Right atrium auricular region (tissue), 2 donors: ENCODE results near the gene FNDC10. TPM values are rescaled to one million over a fixed set of nuclear protein-coding genes. Genes with fewer than 3 reads are reported as not detected.

Source experiments
- DNase-seq: peaks from one replicate; pipeline ENCODE4 v3.0.0-alpha.2; 2019; ENCODE audit warnings: low spot score
- H3K27ac ChIP-seq, 2 donors: fragments of 200-600 bp; sonication (generic); 1 replicate in 1 of 2; 2 replicates in 1 of 2; pipeline ENCODE4 v1.5.1; 2016 to 2019
- H3K27me3 ChIP-seq, 2 donors: fragments of 200-600 bp; sonication (generic); one replicate each; pipeline versions ENCODE4 v1.5.1 to v1.6.0; 2017 to 2019
- H3K36me3 ChIP-seq: fragments of 200-600 bp; sonication (generic); one replicate; pipeline ENCODE4 v1.5.1; 2016
- H3K4me1 ChIP-seq, 2 donors: fragments of 200-600 bp; sonication (generic); one replicate each; pipeline versions ENCODE4 v1.5.1 to v1.6.0; 2017 to 2019
- H3K4me3 ChIP-seq, 2 donors: fragments of 200-600 bp; sonication (generic); 1 replicate in 1 of 2; 2 replicates in 1 of 2; pipeline ENCODE4 v1.5.1; 2017 to 2019; ENCODE audit warnings: mild to moderate bottlenecking in 1 of 2, moderate library complexity in 1 of 2
- H3K9me3 ChIP-seq, 2 donors: fragments of 200-600 bp; sonication (generic); one replicate each; pipeline ENCODE4 v1.5.1; 2019
- CTCF ChIP-seq, 2 donors: fragments of 200-600 bp; sonication (generic); IDR thresholded peaks; one replicate each; pipeline ENCODE4 v1.5.1; 2019; ENCODE audit warnings: antibody characterized with exemption in 2 of 2
- total RNA-seq, 2 donors: library from RNA; depleted of rRNA; stranded (reverse); fragments of >200 nt; gene quantifications; one replicate each; pipeline ENCODE4 v1.1.0, GENCODE V29; 2016

Gene FNDC10
- total RNA-seq, 2 donors from 2014 or later = 2.5 to 2.7 TPM

- peaks cover 0 to 45% of the 10 kb centered on the region in 2 donors for H3K4me1 ChIP-seq
- TF ChIP-seq CTCF (IDR thresholded peaks at IDR 0.05) = no peak
- H3K27me3 ChIP-seq = no peaks in the 10 kb centered on the region
- no peak for DNase-seq
- no peaks in the 10 kb centered on the region for H3K9me3 ChIP-seq
- peak overlapping the region; percentile 100 for H3K27ac ChIP-seq
- H3K4me3 ChIP-seq = peak overlapping the region; percentile 97 to 100
- H3K36me3 ChIP-seq = no peaks in the 10 kb centered on the region
These were observed 15.0 kb upstream of the FNDC10 start for GRCh38 chr1:1614954-1615255.

- Histone ChIP-seq H3K4me3 (peak overlapping the region; percentile 97 to 100), H3K9me3 (no peaks in the 10 kb centered on the region), H3K4me1 (peaks cover 0 to 39% of the 10 kb centered on the region in 2 donors), H3K36me3 (no peaks in the 10 kb centered on the region), H3K27me3 (no peaks in the 10 kb centered on the region), H3K27ac (peak overlapping the region; percentile 100)
- TF ChIP-seq CTCF (IDR thresholded peaks at IDR 0.05) = no peak
- peak; percentile 79 for DNase-seq
These were observed 14.4 kb upstream of the FNDC10 start for GRCh38 chr1:1614204-1614953.

GRCh38 chr1:1613509-1614082 lies 13.7 kb upstream of the FNDC10 start:
- Histone ChIP-seq H3K4me1 (peaks cover 0 to 39% of the 10 kb centered on the region in 2 donors), H3K27me3 (no peaks in the 10 kb centered on the region), H3K9me3 (no peaks in the 10 kb centered on the region), H3K27ac (no peak overlapping the region), H3K36me3 (no peaks in the 10 kb centered on the region), H3K4me3 (peak overlapping the region in 1 of 2 donors; percentile 97)
- DNase-seq = no peak
- TF ChIP-seq CTCF (IDR thresholded peaks at IDR 0.05) = no peak

GRCh38 chr1:1612104-1612400 lies 12.1 kb upstream of the FNDC10 start:
- Histone ChIP-seq H3K27me3 (no peaks in the 10 kb centered on the region), H3K9me3 (no peaks in the 10 kb centered on the region), H3K4me1 (peaks cover 0 to 35% of the 10 kb centered on the region in 2 donors), H3K36me3 (no peaks in the 10 kb centered on the region), H3K4me3 (no peak overlapping the region), H3K27ac (no peak overlapping the region)
- TF ChIP-seq CTCF (IDR thresholded peaks at IDR 0.05) = no peak
- DNase-seq = no peak

- Histone ChIP-seq H3K4me1 (peaks cover 0 to 27% of the 10 kb centered on the region in 2 donors), H3K27ac (peak overlapping the region in 1 of 2 donors; percentile 23), H3K36me3 (no peaks in the 10 kb centered on the region), H3K27me3 (no peaks in the 10 kb centered on the region), H3K9me3 (no peaks in the 10 kb centered on the region), H3K4me3 (no peak overlapping the region)
- no peak for TF ChIP-seq CTCF (IDR thresholded peaks at IDR 0.05)
- DNase-seq = no peak
These were observed 10.9 kb upstream of the FNDC10 start for GRCh38 chr1:1610796-1611195.
